Prostate gland (tissue), 2 donors: ENCODE results near the gene ZEB2.

Experiments used
- CTCF ChIP-seq, 4 experiments: fragments of 200-600 bp in 2 of 4; fragments of 450-650 bp in 2 of 4; sonication (generic) in 2 of 4; IDR thresholded peaks; 1 replicate in 3 of 4; 2 replicates in 1 of 4; pipeline ENCODE4 v1.5.1; 2016 to 2019; ENCODE audit warnings: antibody characterized with exemption in 4 of 4, mild to moderate bottlenecking in 2 of 4, moderate library complexity in 2 of 4
- POLR2A ChIP-seq: fragments of 450-650 bp; IDR thresholded peaks from one replicate; pipeline ENCODE4 v1.6.1; 2016; ENCODE audit warnings: antibody characterized with exemption, mild to moderate bottlenecking
- POLR2AphosphoS5 ChIP-seq: sonication (generic); formaldehyde crosslinking; IDR thresholded peaks from one replicate; pipeline ENCODE4 v1.6.1; 2017; ENCODE audit warnings: antibody characterized with exemption

GRCh38 chr2:144369416-144369815, 150.5 kb downstream of the ZEB2 start:
- no peak for TF ChIP-seq CTCF (IDR thresholded peaks at IDR 0.05)
- TF ChIP-seq POLR2A, result no peak
- no peak for TF ChIP-seq POLR2AphosphoS5
